Activated CD4-positive, alpha-beta T cell treated with anti-CD3 and anti-CD28 coated beads, Interleukin-2, amount 50 U/mL, for 48 hours (primary cell): ENCODE data around the gene CCDC106.

Source experiments
- DNase-seq, 2 experiments: peaks; one replicate each; pipeline ENCODE4 v3.0.0-alpha.2; 2020

CCDC106 gene

DNA sequence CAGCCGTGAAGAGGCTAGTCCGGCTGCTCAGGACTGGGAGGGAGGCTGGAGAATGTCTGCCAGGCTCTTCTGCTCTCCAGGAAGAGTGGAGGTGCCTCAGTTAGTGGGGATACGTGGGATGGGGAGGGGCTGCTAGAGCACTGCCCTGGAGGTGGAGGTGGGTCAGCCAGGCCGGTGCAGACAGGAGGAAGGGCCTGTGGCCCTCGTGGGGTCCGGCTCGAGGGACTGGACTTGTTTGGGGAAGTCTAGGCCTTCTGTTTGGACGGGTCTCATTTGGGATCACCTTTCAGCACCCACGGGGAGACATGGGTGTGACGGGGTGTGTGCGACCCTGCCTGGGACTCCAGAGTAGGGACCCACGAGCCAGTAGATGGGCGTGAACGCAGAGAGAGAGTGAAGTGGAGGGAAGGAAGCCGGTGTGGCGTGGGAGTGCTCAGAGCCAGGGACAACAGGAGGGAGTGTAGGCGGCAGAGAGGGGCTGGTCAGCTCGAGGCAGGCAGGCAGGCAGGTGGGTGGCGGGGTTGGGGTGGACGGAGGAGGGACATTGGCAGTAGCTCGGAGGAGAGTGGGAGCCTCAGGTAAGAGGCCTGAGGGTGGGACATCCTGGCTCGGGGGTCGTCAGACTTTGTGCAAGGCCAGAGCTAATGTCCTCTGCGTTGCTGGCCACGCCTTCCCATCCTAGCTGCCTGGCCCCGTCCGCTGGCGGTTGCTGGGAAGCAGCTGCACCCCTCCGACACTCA, 38.5 kb downstream of the CCDC106 start:
- DNase-seq = no peak

- DNase-seq = no peak
These were observed 39.5 kb downstream of the CCDC106 start for GRCh38 chr19:55687281-55688201.

GRCh38 chr19:55688422-55689218, 40.6 kb downstream of the CCDC106 start:
- no peak for DNase-seq

DNA sequence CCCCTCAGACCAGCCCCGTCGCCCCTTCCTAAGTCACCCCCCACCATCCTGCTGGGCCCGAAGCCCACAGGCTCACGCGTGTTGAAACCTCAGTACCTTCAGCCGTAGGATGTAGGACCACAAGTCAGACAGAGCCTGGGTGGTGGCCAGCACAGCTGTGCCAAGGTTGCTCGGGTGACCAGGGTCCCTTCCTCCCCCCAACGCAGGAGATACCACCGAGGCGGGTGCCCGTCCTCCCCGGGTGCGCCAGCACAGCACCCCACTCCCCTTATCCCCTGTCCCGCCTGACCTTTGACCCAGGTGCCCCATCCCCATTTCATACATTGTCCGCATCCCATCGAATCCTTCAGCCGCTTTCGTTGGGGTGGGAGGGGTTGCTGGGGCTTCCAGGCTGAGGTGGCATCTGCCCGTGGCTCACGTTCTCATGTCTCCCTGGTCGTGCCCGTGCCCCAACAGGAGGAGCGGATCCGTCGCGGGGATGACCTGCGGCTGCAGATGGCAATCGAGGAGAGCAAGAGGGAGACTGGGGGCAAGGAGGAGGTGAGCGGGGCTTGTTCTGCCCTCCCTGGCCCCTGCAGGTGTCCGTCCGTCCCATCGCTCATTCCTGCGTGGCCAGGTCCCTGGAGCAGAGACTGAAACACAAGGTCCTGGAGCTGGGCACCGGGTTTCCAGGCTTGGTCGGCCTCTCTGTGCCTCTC, 41.5 kb downstream of the CCDC106 start:
- DNase-seq = no peak

GRCh38 chr19:55690109-55690768, 42.2 kb downstream of the CCDC106 start:
- DNase-seq = no peak

- DNase-seq = no peak
These were observed 42.9 kb downstream of the CCDC106 start for GRCh38 chr19:55690769-55691545.

DNA sequence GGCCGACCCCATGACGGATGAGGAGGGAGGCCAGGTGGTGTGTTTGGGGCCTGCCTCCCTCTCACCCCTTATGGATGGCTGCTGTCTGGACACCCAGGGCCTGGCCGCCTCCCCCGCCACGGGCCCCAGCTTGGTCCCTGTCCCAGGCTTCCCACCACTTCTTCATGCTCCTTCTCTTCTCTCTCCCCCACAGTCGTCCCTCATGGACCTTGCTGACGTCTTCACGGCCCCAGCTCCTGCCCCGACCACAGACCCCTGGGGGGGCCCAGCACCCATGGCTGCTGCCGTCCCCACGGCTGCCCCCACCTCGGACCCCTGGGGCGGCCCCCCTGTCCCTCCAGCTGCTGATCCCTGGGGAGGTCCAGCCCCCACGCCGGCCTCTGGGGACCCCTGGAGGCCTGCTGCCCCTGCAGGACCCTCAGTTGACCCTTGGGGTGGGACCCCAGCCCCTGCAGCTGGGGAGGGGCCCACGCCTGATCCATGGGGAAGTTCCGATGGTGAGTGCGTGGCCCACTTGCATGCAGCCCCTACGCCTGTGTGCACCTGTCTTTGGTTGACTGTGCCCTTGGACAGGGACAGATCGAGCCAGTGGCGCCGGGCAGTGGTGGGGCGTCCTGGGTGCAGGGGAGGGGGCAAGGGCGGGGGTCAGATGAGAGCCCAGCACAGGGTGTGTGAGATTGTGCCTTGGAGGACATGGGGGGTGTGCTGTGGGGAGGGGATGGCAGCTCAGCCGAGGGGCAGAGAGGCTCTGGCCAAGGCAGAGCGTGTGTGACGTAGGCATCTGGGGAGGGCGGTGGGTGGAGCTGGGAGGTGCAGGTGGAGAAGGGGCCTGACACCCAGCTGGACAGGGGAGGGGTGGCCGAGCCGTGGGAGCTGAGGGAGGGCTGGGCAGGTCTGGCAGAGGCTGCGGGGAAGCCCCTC, 43.8 kb downstream of the CCDC106 start:
- DNase-seq = no peak

GRCh38 chr19:55692681-55693081, 44.7 kb downstream of the CCDC106 start:
- DNase-seq = no peak

GRCh38 chr19:55693336-55693974, 45.4 kb downstream of the CCDC106 start:
- DNase-seq = no peak

GRCh38 chr19:55694241-55694655, 46.2 kb downstream of the CCDC106 start:
- DNase-seq = no peak

DNA sequence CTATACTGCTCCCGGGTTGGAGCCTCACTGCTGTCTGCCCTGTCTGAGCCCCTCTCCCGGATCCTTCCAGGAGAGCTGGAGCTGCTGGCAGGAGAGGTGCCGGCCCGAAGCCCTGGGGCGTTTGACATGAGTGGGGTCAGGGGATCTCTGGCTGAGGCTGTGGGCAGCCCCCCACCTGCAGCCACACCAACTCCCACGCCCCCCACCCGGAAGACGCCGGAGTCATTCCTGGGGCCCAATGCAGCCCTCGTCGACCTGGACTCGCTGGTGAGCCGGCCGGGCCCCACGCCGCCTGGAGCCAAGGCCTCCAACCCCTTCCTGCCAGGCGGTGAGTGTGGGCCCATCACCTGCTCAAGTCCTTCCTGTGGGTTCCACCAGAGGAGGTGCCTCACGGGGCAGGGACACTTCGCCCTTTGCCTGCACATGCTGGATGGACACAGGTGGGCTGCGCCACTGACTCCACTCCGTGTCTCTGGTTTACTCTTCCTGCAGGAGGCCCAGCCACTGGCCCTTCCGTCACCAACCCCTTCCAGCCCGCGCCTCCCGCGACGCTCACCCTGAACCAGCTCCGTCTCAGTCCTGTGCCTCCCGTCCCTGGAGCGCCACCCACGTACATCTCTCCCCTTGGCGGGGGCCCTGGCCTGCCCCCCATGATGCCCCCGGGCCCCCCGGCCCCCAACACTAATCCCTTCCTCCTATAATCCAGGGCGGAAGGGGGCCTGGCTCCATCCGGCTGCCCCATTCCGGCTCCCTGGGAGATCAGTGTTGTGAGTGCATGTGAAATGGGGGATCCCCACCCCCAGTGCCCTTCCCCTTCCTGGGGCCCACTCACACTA, 46.9 kb downstream of the CCDC106 start:
- no peak for DNase-seq

DNA sequence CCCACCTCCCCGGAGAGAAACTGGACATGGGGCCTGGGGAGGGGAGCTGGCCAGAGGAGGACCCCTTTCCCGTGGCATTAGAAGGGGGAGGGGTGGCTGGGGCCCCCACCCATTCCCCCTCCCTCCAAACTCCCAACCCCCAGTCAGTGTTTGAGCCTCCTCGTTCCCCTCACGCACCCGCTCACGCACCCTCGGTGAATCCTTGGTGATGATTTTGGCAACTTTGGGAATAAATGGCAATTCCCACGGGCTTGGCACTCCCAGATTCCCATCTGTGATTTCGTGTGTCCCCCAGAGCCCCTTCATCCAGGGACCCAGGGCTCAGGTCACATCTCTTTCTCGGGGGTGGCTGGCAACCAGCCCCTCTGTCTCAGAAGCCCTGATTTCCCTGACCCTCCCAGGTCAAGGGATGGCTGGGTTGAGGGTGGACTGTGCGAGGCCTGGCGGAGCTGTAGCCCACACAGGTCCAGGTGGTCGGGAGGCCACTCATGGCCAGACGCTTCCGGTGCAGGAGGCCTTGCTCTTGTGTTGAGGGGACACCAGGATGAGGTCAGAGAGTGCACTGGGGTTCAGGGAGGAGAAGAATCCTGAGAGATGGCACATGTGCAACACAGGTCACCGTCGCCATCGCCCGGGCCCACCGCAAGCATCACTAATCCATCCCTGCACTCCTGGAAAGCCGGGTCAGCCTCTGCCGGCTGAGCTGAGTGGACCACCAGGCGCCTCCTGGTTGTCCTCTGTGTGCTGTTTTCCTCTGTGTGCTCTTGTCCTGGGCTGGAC, 47.7 kb downstream of the CCDC106 start:
- DNase-seq = no peak

DNA sequence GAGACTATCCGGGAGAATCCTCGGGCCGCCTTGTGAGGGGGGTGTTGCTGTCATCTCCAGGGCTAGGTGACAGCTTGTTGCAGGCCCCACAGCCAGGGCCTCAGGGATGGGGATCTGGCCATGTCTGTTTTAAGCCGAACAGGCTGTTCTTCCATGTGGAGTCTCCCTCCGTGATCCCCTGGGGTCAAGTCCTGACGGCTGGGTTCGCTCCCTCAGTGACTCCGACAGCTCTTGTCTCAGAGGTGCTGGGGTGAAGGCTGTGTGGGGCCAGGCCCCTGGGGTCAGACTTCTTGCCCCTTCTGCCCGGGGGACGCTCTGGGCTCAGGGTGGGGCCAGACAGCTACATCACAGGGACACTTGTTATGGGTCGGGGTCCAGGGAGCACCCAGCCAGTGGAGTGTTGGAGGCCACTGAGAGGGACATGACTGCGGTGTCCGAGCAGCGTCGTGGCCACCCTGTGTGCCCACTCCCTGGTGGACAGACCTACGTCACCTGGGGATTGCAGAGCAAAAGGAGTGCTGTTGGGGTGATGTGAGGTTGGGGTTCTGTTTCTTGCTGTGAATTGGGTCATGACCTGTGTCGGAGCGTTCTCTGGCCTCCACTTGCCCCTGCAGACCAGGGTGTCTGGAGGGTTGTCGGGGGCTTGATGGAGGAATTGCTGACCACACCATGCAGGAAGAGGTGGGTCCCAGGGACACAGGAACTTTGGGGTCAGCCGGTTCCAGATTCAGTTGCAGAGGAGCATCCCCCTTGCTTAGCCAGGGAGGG, 48.5 kb downstream of the CCDC106 start:
- no peak for DNase-seq

GRCh38 chr19:55697069-55697440, 49.0 kb downstream of the CCDC106 start:
- DNase-seq = no peak

DNA sequence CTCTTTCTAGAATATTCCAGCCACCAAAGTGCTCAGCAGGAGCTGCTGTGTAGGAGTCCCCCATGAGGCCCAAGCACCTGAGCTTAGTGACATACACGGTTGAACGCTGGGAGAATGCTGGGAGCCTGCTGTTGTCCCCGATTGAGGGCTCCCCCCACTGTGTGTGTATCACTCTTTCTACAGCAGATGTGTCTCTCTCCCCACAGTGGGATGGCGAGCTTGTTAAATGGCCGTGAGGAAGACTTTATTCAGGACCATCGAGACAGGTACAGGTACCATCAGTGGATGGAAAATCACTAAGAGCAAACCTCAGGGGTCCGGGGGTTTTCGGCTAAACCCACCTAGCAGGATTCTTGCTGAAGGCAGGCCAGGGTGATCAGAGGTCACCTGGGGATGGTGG, 49.7 kb downstream of the CCDC106 start:
- no peak for DNase-seq

- no peak for DNase-seq
These were observed 50.2 kb downstream of the CCDC106 start for GRCh38 chr19:55698256-55698655.

DNA sequence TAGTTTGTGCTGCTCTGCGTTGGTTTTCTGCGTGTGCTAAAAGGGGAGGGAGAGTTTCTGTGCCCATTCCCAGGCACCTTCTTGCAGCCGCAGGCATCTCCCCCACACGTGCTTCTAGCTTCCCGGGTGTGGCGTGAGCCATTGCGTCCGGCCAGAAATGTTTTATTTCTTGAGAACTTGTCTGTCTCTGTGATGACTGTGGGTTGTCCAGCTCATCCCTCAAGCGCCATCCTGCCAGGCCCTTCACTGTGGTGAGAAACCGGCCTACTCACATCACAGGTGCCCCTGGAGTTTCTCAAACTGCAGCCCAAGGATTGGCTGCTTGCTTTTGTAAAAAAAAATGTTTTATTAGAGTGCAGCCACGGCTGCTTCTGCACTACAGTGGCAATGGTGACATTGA, 51.2 kb downstream of the CCDC106 start:
- DNase-seq = no peak
